ENCODE results near the gene POLE.

Gene POLE

DNA sequence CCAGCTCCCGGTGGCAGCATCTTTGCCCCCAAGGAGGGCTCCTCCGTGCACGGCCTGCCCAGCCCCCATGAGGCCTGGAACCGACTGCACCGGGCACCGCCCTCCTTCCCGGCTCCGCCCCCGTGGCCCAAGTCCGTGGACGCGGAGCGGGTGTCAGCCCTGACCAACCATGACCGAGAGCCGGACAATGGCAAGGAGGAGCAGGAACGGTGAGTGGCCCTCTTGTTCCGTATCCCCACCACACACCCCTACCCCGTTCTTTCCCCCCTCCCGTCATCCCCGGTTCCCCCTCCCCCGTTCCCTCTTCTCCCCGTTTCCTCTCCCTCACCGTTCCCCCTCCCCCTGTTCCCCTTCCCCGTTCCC lies 105.1 kb downstream of the POLE start:
- H3K4me1 ChIP-seq (ENCODE audit: control insufficient read depth, low read depth, low read length): peaks cover 6% of the 10 kb centered on the region
- no peak overlapping the region for H3K9ac ChIP-seq (ENCODE audit: low read length)
- H3K36me3 ChIP-seq (ENCODE audit: control insufficient read depth, low read depth, low read length): peaks cover 9% of the 10 kb centered on the region
- H3K27me3 ChIP-seq (ENCODE audit: control insufficient read depth, insufficient read depth, low read length): peaks cover 77% of the 10 kb centered on the region
- H3K9me3 ChIP-seq (ENCODE audit: control insufficient read depth, low read depth, low read length): no peaks in the 10 kb centered on the region
- no peak overlapping the region for H3K27ac ChIP-seq (ENCODE audit: low read length)
- peak overlapping the region; percentile 30 for H3K4me3 ChIP-seq (ENCODE audit: low read length)

DNA sequence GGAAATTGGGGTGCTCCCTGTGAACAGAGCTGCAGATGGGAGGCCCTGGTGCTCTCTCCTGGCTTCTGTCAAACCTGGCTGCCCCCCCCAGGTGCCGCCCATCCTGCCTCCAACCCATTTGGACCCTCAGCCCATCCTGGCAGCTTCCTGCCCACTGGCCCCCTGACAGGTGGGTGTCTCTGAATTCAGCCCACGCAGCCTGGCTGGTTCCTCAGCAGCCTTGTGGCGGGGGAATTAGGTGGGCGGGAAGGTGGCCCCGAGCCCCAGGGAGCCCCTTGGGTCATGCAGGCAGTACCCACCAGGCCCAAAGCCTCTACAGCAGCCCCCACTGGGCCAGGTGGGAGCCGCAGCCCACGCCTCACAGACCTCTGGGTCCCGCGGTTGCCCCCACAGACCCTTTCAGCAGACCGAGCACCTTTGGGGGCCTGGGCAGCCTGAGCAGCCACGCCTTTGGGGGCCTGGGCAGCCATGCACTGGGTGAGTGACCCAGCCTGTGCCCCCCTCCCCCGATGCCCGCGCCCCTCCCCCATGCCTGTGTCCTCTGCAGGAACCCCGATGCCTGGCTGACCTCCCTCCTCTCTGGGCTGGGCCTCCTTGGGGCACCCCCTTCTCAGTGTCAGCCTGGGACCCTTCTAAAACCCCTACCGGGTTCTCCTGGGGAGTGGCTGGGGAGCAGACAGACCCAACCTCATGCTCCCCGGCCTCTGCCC lies 105.6 kb downstream of the POLE start:
- Histone ChIP-seq H3K9ac (ENCODE audit: low read length) (no peak overlapping the region), H3K27ac (ENCODE audit: low read length) (no peak overlapping the region), H3K9me3 (ENCODE audit: control insufficient read depth, low read depth, low read length) (no peaks in the 10 kb centered on the region), H3K4me3 (ENCODE audit: low read length) (peak overlapping the region; percentile 30), H3K4me1 (ENCODE audit: control insufficient read depth, low read depth, low read length) (peaks cover 6% of the 10 kb centered on the region), H3K36me3 (ENCODE audit: control insufficient read depth, low read depth, low read length) (peaks cover 10% of the 10 kb centered on the region), H3K27me3 (ENCODE audit: control insufficient read depth, insufficient read depth, low read length) (peaks cover 71% of the 10 kb centered on the region)

DNA sequence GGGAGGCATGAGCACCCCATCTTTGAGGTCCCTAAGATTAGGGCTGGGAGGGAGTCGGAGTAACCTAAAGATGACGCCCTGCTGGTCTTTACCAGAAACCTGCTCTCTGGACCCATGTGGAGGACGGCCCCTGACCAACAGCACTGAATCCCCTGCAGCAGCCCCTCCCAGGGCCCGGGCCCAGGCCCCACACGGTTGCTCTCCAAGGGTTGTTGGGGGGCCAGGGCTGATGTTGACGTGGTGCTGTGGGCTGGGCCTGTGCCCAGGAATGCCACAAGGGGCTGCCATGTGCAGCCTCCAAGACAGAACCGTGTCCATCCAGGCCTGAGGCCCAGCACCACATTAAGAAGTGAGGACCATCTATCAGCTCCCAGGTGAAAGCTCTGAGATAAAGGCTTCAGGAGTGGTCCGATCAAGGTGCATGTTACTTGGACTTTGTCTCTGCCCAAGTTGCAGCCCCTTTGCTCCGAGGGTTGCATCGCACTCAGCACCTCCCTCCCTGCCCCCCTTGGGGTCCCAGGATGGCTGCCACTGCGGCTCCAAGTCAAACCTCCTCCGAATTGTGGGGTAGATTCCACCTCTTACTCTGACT lies 106.3 kb downstream of the POLE start:
- Histone ChIP-seq H3K27me3 (ENCODE audit: control insufficient read depth, insufficient read depth, low read length) (peaks cover 64% of the 10 kb centered on the region), H3K4me1 (ENCODE audit: control insufficient read depth, low read depth, low read length) (peaks cover 6% of the 10 kb centered on the region), H3K27ac (ENCODE audit: low read length) (no peak overlapping the region), H3K9me3 (ENCODE audit: control insufficient read depth, low read depth, low read length) (no peaks in the 10 kb centered on the region), H3K4me3 (ENCODE audit: low read length) (no peak overlapping the region), H3K36me3 (ENCODE audit: control insufficient read depth, low read depth, low read length) (peaks cover 11% of the 10 kb centered on the region), H3K9ac (ENCODE audit: low read length) (no peak overlapping the region)

DNA sequence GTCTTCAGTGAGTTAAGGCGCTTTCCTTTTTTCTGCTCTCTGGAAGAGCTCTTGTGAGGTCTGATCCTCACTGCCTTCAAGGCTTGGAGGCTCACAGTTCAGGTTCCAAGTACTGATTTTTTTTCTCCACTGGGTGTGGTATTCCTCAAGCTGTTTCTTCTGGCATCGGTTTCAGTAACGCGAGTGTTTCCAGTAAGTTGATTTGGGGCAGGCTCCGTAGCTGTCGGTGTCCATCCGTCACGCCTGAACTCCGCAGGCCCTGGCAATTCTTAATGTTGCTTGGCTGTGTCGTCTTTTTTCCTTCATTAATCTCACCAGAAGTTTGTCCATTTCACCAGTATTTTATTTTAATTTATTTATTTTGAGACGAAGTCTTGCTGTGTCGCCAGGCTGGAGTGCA lies 107.4 kb downstream of the POLE start:
- Histone ChIP-seq H3K9ac (ENCODE audit: low read length) (no peak overlapping the region), H3K36me3 (ENCODE audit: control insufficient read depth, low read depth, low read length) (peaks cover 13% of the 10 kb centered on the region), H3K9me3 (ENCODE audit: control insufficient read depth, low read depth, low read length) (no peaks in the 10 kb centered on the region), H3K4me3 (ENCODE audit: low read length) (no peak overlapping the region), H3K27me3 (ENCODE audit: control insufficient read depth, insufficient read depth, low read length) (peaks cover 54% of the 10 kb centered on the region), H3K4me1 (ENCODE audit: control insufficient read depth, low read depth, low read length) (peaks cover 6% of the 10 kb centered on the region), H3K27ac (ENCODE audit: low read length) (no peak overlapping the region)

DNA sequence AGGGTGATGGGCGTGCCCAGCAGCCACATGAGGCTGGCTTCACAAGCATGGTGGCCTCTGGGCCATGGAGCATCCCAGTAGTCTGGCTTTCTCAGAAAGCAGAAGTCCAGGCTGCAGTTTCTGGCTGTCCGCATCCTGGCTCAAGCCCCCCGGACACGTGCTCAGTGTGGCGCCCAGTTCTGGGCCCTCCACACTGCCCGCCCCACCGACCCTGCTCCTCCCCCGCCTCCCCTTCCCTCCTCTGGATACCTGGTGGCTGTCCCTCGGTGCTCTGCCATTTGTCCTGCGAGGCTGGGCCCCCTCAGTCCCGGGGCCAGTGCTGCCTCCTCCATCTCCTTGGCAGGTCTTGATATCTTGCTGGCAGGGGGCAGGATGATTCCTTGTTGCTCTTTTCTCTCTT lies 108.3 kb downstream of the POLE start:
- Histone ChIP-seq H3K4me3 (ENCODE audit: low read length) (no peak overlapping the region), H3K27ac (ENCODE audit: low read length) (no peak overlapping the region), H3K9ac (ENCODE audit: low read length) (no peak overlapping the region), H3K4me1 (ENCODE audit: control insufficient read depth, low read depth, low read length) (peaks cover 2% of the 10 kb centered on the region), H3K27me3 (ENCODE audit: control insufficient read depth, insufficient read depth, low read length) (peaks cover 45% of the 10 kb centered on the region), H3K36me3 (ENCODE audit: control insufficient read depth, low read depth, low read length) (peaks cover 14% of the 10 kb centered on the region), H3K9me3 (ENCODE audit: control insufficient read depth, low read depth, low read length) (no peaks in the 10 kb centered on the region)

DNA sequence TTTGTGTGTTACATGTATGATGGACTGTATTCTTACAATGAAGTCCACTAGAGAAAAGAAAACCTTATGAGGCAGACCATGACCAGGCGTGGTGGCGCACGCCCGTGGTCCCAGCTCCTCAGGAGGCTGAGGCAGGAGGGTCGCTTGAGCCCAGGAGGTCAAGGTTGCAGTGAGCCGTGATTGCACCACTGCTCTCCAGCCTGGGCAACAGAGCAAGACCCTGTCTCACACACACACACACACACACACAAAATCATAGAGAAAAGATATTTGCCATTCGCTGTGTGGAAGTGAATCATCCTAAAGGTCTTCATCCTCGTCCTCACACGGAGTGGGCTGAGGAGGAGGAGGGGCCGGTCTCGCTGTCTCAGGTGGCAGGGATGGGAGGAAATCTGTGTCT lies 109.0 kb downstream of the POLE start:
- H3K27ac ChIP-seq (ENCODE audit: low read length): no peak overlapping the region
- peaks cover 21% of the 10 kb centered on the region for H3K36me3 ChIP-seq (ENCODE audit: control insufficient read depth, low read depth, low read length)
- H3K4me3 ChIP-seq (ENCODE audit: low read length): no peak overlapping the region
- H3K9me3 ChIP-seq (ENCODE audit: control insufficient read depth, low read depth, low read length): no peaks in the 10 kb centered on the region
- peaks cover 40% of the 10 kb centered on the region for H3K27me3 ChIP-seq (ENCODE audit: control insufficient read depth, insufficient read depth, low read length)
- no peaks in the 10 kb centered on the region for H3K4me1 ChIP-seq (ENCODE audit: control insufficient read depth, low read depth, low read length)
- H3K9ac ChIP-seq (ENCODE audit: low read length): no peak overlapping the region

DNA sequence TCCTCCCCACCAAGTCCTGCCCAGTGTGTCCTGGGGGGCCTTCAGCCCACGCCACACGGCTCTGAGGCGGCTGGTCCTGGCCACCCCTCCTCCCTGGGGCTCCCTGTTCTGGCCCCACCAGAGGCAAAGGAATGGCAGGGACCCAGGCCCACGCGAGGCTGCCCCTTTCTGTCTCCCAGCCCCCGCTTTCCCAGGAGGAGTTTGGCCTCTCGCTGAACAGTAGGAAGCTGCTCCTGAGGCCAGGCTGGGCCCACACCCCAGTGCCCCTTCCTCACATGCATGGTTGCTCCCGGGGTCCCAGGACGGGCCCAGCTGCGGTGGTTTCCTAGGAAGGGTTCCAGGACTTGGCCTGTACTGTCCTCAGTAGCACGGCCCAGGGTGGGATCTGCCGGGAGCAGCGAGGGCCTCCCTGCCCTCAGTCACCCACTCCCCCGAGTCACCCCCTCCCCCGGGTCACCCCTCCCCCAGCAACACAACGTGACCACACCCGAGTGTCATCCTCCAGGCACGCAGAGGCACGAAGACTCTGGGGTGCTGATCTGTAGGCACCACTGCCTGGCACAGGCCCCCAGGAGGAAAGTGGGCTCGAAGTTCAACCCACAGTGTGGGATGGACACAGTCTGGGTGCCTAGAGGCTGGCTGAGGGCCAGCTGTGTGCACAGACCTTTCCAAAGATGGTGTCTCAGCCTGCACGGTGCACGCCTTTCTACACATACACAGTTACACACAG lies 109.8 kb downstream of the POLE start:
- no peaks in the 10 kb centered on the region for H3K4me1 ChIP-seq (ENCODE audit: control insufficient read depth, low read depth, low read length)
- no peak overlapping the region for H3K9ac ChIP-seq (ENCODE audit: low read length)
- H3K36me3 ChIP-seq (ENCODE audit: control insufficient read depth, low read depth, low read length): peaks cover 22% of the 10 kb centered on the region
- no peak overlapping the region for H3K27ac ChIP-seq (ENCODE audit: low read length)
- H3K27me3 ChIP-seq (ENCODE audit: control insufficient read depth, insufficient read depth, low read length): peaks cover 33% of the 10 kb centered on the region
- no peaks in the 10 kb centered on the region for H3K9me3 ChIP-seq (ENCODE audit: control insufficient read depth, low read depth, low read length)
- H3K4me3 ChIP-seq (ENCODE audit: low read length): no peak overlapping the region

DNA sequence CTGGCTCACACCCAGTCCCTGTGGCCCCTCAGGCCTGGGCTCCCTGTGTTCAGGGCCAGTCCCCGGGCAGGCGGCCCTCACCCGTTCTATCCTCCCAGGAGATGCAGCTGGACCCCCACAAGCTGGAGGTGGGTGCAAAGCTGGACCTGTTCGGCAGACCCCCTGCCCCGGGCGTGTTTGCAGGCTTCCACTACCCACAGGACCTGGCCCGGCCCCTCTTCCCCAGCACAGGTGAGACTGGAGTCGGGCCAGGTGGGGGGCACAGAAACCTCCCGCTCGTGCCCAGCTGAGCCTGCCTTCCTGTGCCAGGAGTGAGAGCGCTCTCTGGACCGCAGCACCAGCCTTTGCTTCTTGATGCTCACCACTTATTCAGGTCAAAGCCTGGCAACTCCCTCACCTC lies 110.4 kb downstream of the POLE start:
- Histone ChIP-seq H3K27me3 (ENCODE audit: control insufficient read depth, insufficient read depth, low read length) (peaks cover 26% of the 10 kb centered on the region), H3K9ac (ENCODE audit: low read length) (no peak overlapping the region), H3K4me3 (ENCODE audit: low read length) (no peak overlapping the region), H3K27ac (ENCODE audit: low read length) (no peak overlapping the region), H3K36me3 (ENCODE audit: control insufficient read depth, low read depth, low read length) (peaks cover 22% of the 10 kb centered on the region), H3K4me1 (ENCODE audit: control insufficient read depth, low read depth, low read length) (no peaks in the 10 kb centered on the region), H3K9me3 (ENCODE audit: control insufficient read depth, low read depth, low read length) (no peaks in the 10 kb centered on the region)

DNA sequence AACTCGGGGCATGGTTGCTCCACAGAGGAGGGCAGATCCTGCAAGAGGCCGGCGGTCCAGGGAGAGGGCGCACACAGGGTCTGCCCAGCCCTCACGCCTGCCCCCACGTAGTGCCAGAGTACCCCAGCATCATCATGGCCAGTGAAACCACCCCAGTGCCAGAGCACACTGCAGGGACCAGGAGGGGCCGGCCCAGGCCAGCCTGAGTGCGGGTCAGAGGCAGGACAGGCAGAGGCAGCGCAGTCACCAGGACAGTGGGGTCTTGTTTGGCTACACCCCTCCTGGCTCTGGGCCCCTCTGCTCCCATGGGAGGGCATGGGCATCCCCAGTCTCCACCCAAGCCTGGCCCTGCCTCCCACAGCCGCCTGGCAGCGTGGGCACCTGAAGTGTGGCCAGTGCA lies 111.5 kb downstream of the POLE start:
- H3K4me3 ChIP-seq (ENCODE audit: low read length): no peak overlapping the region
- no peak overlapping the region for H3K9ac ChIP-seq (ENCODE audit: low read length)
- no peaks in the 10 kb centered on the region for H3K4me1 ChIP-seq (ENCODE audit: control insufficient read depth, low read depth, low read length)
- no peaks in the 10 kb centered on the region for H3K9me3 ChIP-seq (ENCODE audit: control insufficient read depth, low read depth, low read length)
- H3K27me3 ChIP-seq (ENCODE audit: control insufficient read depth, insufficient read depth, low read length): peaks cover 24% of the 10 kb centered on the region
- no peak overlapping the region for H3K27ac ChIP-seq (ENCODE audit: low read length)
- H3K36me3 ChIP-seq (ENCODE audit: control insufficient read depth, low read depth, low read length): peaks cover 22% of the 10 kb centered on the region

DNA sequence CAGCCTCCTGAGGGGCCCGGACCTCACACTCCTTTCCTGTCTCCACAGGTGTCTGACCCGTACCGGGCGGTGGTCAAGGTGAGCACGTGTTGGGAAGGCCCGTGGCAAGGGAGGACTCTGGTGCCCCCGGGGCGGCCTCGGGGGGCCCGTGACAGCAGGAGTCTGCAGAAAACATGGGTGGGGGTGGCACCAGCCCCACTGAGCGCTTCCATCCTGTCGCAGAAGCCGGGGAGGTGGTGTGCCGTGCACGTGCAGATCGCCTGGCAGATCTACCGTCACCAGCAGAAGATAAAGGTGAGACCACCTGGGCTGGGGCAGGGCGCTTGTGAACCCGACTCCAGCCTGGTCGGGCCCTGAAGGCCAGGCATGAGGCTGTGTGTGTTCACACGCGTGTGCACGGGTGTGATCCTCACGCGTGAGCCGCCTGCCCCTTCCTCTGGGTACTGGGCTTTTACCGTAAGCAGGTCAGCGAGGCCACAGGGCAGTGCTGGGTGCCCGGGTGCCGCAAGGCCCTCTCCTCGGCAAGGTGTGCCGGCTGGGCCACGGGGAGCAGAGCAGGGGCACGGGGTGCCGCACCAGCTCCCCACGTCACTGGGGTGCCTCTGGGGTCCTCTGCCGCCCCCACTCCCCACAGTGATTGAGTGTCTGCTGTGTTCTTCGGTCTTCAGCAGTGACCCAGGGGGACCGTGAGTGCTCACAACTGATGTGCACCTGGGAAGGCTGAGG lies 112.7 kb downstream of the POLE start:
- Histone ChIP-seq H3K4me1 (ENCODE audit: control insufficient read depth, low read depth, low read length) (no peaks in the 10 kb centered on the region), H3K36me3 (ENCODE audit: control insufficient read depth, low read depth, low read length) (peaks cover 22% of the 10 kb centered on the region), H3K9me3 (ENCODE audit: control insufficient read depth, low read depth, low read length) (no peaks in the 10 kb centered on the region), H3K9ac (ENCODE audit: low read length) (no peak overlapping the region), H3K4me3 (ENCODE audit: low read length) (no peak overlapping the region), H3K27ac (ENCODE audit: low read length) (no peak overlapping the region), H3K27me3 (ENCODE audit: control insufficient read depth, insufficient read depth, low read length) (peaks cover 19% of the 10 kb centered on the region)

Measured in iPS-18a (cell line).